Left hindlimb (tissue), 1 donor: ENCODE data around the gene MORN3.
A peak's percentile ranks its signal among the peaks of the same experiment; 100 is the strongest.
"Not testable (repeated sequence)": the region's sequence is repeated elsewhere in the genome, so short reads cannot be mapped to it uniquely, and the experiment has no call there.

Experiments used
- DNase-seq: peaks from one replicate; pipeline ENCODE4 v3.0.0-alpha.2; 2018

The MORN3 gene

DNA sequence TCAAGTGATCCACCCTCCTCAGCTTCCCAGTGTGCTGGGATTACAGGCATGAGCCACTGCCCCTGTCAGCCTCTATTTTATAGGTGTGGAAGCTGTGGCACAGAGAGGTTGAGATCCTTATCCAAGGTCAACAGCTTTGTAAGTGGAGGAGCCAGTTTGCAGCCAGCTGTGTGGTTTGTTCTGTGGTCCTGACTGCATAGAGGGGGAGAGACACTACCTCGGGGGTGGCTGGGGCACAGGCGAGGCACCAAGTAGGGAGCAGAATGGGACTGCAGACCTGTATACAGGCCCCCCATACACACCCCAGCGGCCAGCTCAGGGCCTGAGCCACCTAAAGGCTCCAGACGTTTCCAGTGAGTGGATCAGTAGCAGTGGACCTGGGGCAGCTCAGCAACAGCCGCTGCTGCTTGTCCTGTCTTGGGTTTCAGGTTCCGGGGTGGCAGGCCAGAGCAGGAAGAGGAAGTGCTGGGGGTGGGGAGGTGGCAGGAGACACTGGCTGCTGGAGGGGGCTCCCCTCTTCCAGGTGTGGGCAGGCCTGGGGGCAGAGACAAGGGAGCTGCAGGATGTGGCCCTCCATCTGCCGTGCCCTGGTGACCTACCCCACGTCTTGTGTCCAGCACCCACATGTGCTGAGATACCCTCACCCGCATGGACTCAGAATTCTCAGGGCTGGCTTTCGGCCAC, 32.1 kb downstream of the MORN3 start:
- DNase-seq, result no peak

DNA sequence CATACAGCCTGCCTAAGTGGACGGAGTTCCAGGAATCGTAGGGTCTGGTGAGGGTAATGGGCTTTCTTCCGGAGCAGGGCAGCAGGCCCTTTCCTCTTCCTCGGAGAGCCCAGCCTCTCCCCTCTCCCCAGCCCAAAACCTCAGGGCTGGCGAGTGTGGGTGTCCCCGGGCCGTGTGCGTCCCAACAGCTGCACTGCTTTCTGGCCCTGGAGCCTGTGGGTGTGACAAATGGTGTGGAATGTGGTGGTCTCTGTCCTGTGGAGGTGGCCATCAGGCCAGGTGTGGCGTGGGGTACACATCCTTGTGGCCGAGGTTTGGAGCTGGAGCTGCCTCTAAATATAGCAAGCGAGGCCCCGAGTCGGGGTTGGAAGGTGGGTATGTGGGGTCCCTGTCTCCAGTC, 34.6 kb downstream of the MORN3 start:
- no peak for DNase-seq

DNA sequence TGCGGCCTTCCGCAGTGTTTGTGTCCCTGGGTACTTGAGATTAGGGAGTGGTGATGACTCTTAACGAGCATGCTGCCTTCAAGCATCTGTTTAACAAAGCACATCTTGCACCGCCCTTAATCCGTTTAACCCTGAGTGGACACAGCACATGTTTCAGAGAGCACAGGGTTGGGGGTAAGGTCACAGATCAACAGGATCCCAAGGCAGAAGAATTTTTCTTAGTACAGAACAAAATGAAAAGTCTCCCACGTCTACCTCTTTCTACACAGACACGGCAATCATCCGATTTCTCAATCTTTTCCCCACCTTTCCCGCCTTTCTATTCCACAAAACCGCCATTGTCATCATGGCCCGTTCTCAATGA, 35.6 kb downstream of the MORN3 start:
- DNase-seq, result not testable (repeated sequence)

GRCh38 chr12:121632069-121632970, 37.1 kb downstream of the MORN3 start:
- no peak for DNase-seq

DNA sequence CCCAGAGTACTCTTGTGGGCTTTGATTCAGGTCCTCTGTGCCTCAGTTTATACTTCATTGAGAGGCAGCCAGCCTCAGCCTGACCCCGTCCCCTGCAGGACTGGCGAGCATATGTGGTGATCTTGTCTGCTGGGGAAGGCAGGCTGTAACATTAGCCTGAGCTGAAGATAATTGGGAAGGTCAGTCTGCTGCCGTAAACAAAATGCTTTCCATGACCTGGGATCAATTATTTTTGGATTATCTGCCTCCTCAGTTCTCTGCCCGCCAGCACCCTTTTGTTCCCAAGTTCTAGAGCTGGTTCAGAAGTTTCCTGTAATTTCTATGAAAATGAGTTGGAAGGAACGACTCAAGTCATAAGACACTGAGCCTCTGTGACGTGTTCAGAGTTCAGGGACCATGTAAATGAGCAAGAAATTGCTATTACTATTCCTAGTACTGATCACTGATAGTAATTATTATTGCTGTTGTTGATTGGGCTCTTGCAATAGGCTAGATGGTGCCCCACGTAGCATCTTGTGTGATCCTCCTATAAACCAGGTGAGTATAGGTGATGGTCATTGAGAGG, 38.6 kb downstream of the MORN3 start:
- DNase-seq, result no peak

GRCh38 chr12:121628536-121628935, 40.9 kb downstream of the MORN3 start:
- DNase-seq, result no peak

- no peak for DNase-seq
These were observed 41.4 kb downstream of the MORN3 start for GRCh38 chr12:121628037-121628436.

- peak; percentile 78 for DNase-seq
These were observed 42.4 kb downstream of the MORN3 start for GRCh38 chr12:121626853-121627640.

GRCh38 chr12:121626087-121626852, 43.2 kb downstream of the MORN3 start, which contains the start of gene ORAI1:
Gene ORAI1, plus strand, starts transcription at chr12:121626530.
- peak; percentile 96 for DNase-seq

DNA sequence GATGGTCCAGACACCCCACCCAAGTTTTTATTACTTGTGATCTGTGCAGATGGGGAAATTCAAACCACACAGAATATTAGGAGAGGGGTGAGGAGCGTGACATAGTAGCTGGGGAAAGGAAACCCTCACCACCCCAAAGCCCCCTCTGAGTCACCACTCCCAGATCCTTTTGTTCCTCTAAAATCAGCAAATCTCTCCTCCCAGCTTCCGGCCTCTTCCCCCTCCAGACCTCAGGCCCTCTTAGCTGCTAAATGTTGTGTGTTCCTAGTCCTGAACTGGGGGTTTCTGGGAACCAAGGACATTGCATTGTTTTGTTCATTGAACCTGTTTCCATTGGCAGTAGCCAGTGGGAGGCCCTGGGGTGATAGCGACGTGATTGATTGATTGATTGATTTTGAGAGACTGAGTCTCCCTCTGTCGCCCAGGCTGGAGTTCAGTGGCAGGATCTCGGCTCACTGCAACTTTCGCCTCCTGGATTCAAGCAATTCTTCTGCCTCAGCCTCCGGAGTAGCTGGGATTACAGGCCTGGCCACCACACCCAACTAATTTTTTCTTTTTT, 49.0 kb downstream of the MORN3 start:
- no peak for DNase-seq

- no peak for DNase-seq
These were observed 50.7 kb downstream of the MORN3 start for GRCh38 chr12:121618659-121619233.

GRCh38 chr12:121614872-121615467, 54.5 kb downstream of the MORN3 start:
- no peak for DNase-seq

- no peak for DNase-seq
These were observed 56.0 kb downstream of the MORN3 start for GRCh38 chr12:121613462-121613861.

- no peak for DNase-seq
These were observed 58.1 kb downstream of the MORN3 start for GRCh38 chr12:121611306-121611705.

- DNase-seq, result peak; percentile 47
These were observed 59.0 kb downstream of the MORN3 start for GRCh38 chr12:121610239-121611149.

- DNase-seq, result no peak
These were observed 61.2 kb downstream of the MORN3 start for GRCh38 chr12:121608301-121608700.

DNA sequence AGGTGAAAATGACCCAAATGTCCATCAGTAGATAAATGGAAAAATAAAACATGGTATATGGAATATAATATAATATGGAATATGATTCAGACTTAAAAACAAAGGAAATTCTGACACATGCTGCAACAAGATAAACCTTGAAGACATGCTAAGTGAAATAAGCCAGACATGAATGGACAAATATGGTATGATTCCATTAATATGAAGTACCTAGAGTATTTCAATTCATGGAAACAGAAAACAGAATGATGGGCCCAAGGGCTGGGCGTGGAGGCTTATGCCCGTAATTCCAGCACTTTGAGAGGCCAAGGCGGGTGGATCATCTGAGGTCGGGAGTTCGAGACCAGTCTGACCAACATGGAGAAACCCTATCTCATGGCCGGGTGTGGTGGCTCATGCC, 65.9 kb downstream of the MORN3 start:
- no peak for DNase-seq

GRCh38 chr12:121602766-121603165, 66.7 kb downstream of the MORN3 start:
- no peak for DNase-seq

- no peak for DNase-seq
These were observed 68.6 kb downstream of the MORN3 start for GRCh38 chr12:121600702-121601336.
